ACC112 (cell line): ENCODE measurements around the gene EML4.

Experiments
- H2AFZ ChIP-seq: fragments of 200-600 bp; sonication (generic); one replicate; pipeline ENCODE4 v1.6.0; 2017; ENCODE audit warnings: antibody characterized with exemption, low read length; ENCODE audit not compliant: unreplicated experiment
- H3K27ac ChIP-seq: fragments of 200-600 bp; sonication (generic); 2 replicates; pipeline ENCODE4 v1.5.1; 2014; ENCODE audit warnings: low read depth, mild to moderate bottlenecking, antibody characterized with exemption, low read length, moderate library complexity
- H3K27me3 ChIP-seq: fragments of 200-600 bp; sonication (generic); 2 replicates; pipeline ENCODE4 v1.6.1; 2014; ENCODE audit warnings: mild to moderate bottlenecking, antibody characterized with exemption, low read length, moderate library complexity, mixed read lengths; ENCODE audit not compliant: insufficient read depth
- H3K36me3 ChIP-seq: fragments of 200-600 bp; sonication (generic); 2 replicates; pipeline ENCODE4 v1.6.1; 2016; ENCODE audit warnings: mild to moderate bottlenecking, antibody characterized with exemption, low read length, moderate library complexity, mixed read lengths; ENCODE audit not compliant: insufficient read depth
- H3K4me1 ChIP-seq: fragments of 200-600 bp; sonication (generic); one replicate; pipeline ENCODE4 v1.6.1; 2016; ENCODE audit warnings: low read length, mixed read lengths; ENCODE audit not compliant: insufficient read depth, unreplicated experiment, control insufficient read depth
- H3K4me3 ChIP-seq: fragments of 200-600 bp; sonication (generic); 2 replicates; pipeline ENCODE4 v1.5.1; 2014; ENCODE audit warnings: mild to moderate bottlenecking, low read depth, low read length
- H3K79me2 ChIP-seq: fragments of 200-600 bp; sonication (generic); one replicate; pipeline ENCODE4 v1.6.0; 2016; ENCODE audit warnings: low read length; ENCODE audit not compliant: control insufficient read depth, unreplicated experiment, insufficient read depth

EML4 gene

DNA sequence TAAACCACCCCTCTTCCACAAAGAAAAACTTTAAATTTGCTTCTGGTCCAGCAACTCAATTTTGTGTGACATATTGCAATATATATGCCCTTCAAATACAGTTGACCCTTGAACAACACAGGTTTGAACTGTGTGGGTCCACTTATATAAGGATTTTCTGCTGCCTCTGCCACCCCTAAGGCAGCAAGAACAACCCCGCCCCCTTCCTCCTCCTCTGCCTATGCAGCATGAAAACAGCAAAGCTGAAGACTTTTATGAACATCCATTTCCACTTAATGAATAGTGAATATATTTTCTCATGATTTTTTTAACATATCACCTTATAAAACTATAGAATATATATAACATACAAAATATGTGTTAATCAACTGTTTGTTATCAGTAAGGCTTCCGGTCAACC, 58.3 kb downstream of the EML4 start:
- H3K4me1 ChIP-seq, result peaks cover 18% of the 10 kb centered on the region
- no peak overlapping the region for H3K4me3 ChIP-seq
- H3K27ac ChIP-seq, result no peak overlapping the region
- peaks cover 46% of the 10 kb centered on the region for H3K79me2 ChIP-seq
- H3K27me3 ChIP-seq, result no peaks in the 10 kb centered on the region
- no peak overlapping the region for H2AFZ ChIP-seq
- H3K36me3 ChIP-seq, result no peaks in the 10 kb centered on the region

DNA sequence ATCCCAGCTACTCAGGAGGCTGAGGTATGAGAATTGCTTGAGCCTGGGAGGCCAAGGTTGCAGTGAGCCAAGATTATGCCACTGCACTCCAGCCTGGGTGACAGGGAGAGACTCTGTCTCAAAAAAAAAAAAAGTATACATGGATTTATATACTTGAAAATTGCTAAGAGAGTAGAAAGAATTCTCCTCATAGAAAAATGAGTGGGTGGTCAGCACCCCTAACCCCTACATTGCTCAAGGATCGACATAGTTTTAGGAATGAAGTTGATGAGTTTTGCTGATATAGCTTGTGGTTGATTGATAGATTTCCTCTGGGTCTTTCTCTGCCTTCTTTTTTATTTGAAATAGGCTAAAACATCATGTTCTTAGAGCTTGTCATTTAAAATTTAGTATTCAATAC, 58.9 kb downstream of the EML4 start:
- H3K27me3 ChIP-seq, result no peaks in the 10 kb centered on the region
- no peaks in the 10 kb centered on the region for H3K36me3 ChIP-seq
- H3K79me2 ChIP-seq, result peaks cover 41% of the 10 kb centered on the region
- no peak overlapping the region for H2AFZ ChIP-seq
- H3K4me3 ChIP-seq, result no peak overlapping the region
- peaks cover 14% of the 10 kb centered on the region for H3K4me1 ChIP-seq
- no peak overlapping the region for H3K27ac ChIP-seq

DNA sequence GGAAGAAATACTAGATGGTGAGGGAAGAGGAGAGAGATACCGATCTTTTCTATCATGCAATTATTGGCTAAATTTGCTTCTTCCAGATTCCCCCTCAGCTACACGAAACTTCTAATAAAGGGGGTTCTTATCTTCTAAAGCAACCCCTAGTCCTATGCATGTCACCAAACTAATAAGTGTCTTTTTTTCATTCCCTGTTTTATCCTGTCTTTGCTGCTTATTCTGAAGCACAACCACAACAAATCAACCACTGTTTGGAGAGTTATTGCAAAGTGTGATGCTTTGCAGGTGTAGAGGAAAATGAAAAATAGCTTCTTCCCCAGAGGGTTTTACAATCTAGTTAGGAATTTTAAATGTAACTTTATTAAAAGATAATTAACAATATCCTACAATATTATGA, 60.8 kb downstream of the EML4 start:
- Histone ChIP-seq H2AFZ (no peak overlapping the region), H3K4me3 (no peak overlapping the region), H3K27ac (no peak overlapping the region), H3K27me3 (no peaks in the 10 kb centered on the region), H3K4me1 (no peaks in the 10 kb centered on the region), H3K79me2 (peaks cover 31% of the 10 kb centered on the region), H3K36me3 (no peaks in the 10 kb centered on the region)

DNA sequence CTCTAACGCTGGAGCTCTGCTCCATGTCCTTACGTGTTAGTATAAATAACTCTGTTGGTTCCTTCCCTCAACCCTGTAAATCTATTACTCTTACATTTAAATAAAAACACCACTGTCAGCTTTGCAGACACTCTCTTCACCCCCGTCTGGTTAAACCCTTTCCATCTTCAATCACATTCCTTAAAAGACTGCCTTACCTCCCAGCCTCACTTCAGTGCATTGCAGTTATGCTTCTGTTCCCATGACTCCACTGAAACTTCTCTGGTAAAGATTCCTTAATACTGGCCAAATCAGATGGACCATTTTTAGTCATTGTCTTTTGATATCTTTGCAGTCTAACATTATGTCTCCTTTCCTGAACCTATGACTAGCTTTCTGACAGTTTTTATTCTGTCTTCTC, 61.7 kb downstream of the EML4 start:
- Histone ChIP-seq H3K27me3 (no peaks in the 10 kb centered on the region), H3K36me3 (no peaks in the 10 kb centered on the region), H3K27ac (no peak overlapping the region), H2AFZ (no peak overlapping the region), H3K4me1 (no peaks in the 10 kb centered on the region), H3K4me3 (no peak overlapping the region), H3K79me2 (peaks cover 30% of the 10 kb centered on the region)

DNA sequence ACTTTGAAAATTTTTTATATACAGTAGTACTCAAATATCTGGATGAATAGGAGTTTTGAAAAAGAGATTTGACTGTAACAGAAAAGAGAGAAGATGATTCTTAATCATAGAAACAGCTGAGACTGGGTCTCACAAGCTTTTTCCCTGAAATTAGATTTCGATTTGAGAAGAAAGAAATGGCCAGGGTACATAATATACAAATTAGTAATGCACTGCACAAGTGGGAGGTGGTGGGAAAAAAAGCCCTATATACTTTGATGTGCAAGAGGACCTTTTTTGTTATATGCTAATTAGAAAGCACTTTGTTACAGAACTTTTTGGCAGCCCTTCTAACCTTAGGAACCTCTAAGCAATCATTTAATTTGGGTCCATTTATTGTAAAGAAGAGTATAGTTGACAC, 62.9 kb downstream of the EML4 start:
- H2AFZ ChIP-seq, result no peak overlapping the region
- H3K4me1 ChIP-seq, result no peaks in the 10 kb centered on the region
- H3K27ac ChIP-seq, result no peak overlapping the region
- peaks cover 29% of the 10 kb centered on the region for H3K79me2 ChIP-seq
- no peaks in the 10 kb centered on the region for H3K36me3 ChIP-seq
- no peak overlapping the region for H3K4me3 ChIP-seq
- H3K27me3 ChIP-seq, result no peaks in the 10 kb centered on the region

DNA sequence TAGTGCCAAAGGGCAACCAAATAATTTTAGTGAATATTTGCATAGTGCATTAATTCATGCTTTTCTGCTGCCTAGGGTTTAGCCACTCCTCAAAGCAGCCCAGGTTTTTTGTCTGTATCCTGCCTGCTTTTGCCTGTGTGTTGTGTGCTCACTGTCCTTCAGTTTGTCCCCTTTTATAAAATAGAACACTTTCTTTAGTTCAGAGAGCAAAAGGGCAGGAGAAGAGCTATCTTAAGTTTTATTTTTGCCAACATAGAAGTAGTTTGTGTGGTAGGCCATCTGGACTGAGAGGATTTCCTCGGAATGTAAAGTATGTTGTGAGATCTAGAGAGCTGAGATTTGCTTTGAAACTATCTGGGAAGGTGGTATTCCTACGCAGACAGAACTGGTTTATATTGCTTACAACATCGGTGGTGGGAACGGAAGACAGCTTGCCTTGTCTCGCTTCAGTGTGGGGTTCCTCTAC, 64.9 kb downstream of the EML4 start:
- Histone ChIP-seq H3K36me3 (no peaks in the 10 kb centered on the region), H3K4me3 (no peak overlapping the region), H3K27me3 (no peaks in the 10 kb centered on the region), H3K79me2 (peaks cover 34% of the 10 kb centered on the region), H3K27ac (no peak overlapping the region), H2AFZ (no peak overlapping the region), H3K4me1 (no peaks in the 10 kb centered on the region)

DNA sequence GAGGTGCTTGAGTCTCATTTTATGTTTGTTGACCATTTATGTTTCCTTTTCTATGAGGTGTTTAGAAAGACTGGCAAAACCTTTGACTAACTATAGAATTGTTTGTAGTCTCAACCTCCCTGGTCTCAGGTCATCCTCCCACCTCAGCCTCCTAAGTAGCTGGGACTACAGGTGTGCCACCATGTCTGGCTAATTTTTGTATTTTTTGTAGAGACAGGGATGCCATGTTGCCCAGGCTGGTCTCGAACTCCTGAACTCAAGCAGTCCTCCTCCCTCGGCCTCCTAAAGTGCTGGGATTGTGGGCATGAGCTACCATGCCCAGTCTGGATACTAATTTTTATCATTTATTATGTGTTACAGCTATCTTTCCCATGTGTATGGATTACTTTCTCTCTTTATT, 67.8 kb downstream of the EML4 start:
- Histone ChIP-seq H3K4me1 (peaks cover 5% of the 10 kb centered on the region), H2AFZ (no peak overlapping the region), H3K27ac (no peak overlapping the region), H3K79me2 (peaks cover 39% of the 10 kb centered on the region), H3K4me3 (no peak overlapping the region), H3K27me3 (no peaks in the 10 kb centered on the region), H3K36me3 (no peaks in the 10 kb centered on the region)

DNA sequence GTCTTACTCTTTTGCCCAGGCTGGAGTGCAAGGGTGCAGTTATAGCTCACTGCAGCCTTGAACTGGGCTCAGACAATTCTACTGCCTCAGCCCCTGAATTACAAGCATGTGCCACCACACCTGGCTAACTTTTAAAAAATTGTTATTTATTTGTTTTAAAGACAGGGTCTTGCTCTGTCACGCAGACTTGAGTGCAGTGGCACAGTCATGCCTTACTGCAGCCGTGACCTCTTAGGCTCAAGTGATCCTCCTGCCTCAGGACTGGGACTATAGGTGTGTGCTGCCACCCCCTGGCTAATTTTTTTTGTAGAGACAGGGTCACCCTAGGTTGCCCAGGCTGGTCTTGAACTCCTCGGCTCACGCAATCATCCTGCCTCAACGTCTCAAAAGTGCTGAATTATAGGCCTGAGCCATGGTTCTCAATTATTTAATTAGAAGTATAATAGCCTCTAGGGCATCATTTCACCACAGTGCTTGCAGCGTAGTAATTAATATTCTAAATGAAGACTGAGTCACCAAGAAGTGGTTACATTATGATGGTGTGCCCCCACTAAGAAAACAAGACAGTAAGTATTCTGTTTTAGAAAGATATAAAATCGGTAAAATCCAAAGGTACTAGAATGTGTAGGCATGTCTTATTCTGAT, 69.6 kb downstream of the EML4 start:
- Histone ChIP-seq H3K4me1 (peaks cover 5% of the 10 kb centered on the region), H3K27me3 (no peaks in the 10 kb centered on the region), H2AFZ (no peak overlapping the region), H3K36me3 (no peaks in the 10 kb centered on the region), H3K79me2 (peaks cover 37% of the 10 kb centered on the region), H3K27ac (no peak overlapping the region), H3K4me3 (no peak overlapping the region)

DNA sequence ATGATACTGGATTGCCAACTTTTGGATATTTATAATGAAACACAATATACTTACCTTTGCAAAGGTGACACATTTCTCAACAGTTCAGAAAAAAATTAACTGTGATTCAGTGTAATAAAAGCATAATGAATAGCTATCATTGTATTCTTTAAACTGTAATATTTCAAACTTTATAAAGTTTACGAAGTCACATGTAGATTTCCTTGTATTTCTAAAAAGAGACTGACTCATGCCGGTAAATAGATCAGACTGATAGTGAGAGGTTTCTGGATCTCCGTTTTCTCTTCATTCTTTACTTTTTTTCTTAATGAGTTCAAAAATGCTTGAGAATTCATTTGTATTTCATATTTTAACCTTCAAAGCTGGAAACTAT, 70.1 kb downstream of the EML4 start:
- H2AFZ ChIP-seq, result no peak overlapping the region
- H3K36me3 ChIP-seq, result no peaks in the 10 kb centered on the region
- H3K27ac ChIP-seq, result no peak overlapping the region
- H3K4me3 ChIP-seq, result no peak overlapping the region
- H3K27me3 ChIP-seq, result no peaks in the 10 kb centered on the region
- peaks cover 5% of the 10 kb centered on the region for H3K4me1 ChIP-seq
- peaks cover 32% of the 10 kb centered on the region for H3K79me2 ChIP-seq

DNA sequence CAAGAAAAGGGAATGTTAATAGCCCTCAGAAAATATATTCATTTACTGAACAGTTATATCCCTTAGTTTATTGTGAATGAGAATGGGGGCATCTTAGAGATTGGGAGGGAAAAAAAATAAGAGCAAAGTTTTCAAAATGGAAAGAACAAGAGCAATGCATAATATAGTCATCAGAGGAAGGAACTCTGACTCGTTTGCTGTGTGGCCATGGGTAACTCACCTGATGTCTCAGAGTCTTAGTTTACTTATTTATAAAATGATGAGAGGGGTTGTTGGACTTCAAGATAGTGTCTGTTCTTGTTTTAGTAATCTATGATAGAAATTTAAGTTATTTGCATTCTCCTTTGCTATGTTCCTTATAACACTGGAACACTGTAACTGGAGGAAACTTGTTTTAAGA, 70.7 kb downstream of the EML4 start:
- H3K79me2 ChIP-seq, result peaks cover 35% of the 10 kb centered on the region
- peaks cover 5% of the 10 kb centered on the region for H3K4me1 ChIP-seq
- no peak overlapping the region for H2AFZ ChIP-seq
- no peak overlapping the region for H3K4me3 ChIP-seq
- H3K27me3 ChIP-seq, result no peaks in the 10 kb centered on the region
- no peak overlapping the region for H3K27ac ChIP-seq
- no peaks in the 10 kb centered on the region for H3K36me3 ChIP-seq

DNA sequence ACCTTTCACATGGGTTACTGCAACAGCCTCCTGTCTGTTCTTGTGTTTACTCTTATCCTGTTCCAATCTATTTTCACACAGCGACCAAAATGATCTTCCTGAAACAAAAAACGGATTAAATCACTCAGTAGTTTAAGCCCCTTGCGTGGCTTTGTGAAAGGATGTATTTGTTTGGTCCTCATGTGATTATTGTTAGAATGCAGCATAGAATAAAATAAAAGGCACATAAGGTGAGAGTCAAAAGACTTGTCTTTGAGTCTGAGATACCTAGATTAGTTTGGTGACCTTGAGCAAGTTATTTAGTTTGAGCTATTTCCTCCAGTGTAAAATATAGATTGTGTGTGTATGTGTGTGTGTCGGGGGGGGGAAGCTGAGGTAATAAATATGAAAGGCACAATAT, 72.4 kb downstream of the EML4 start:
- no peak overlapping the region for H2AFZ ChIP-seq
- H3K79me2 ChIP-seq, result peaks cover 30% of the 10 kb centered on the region
- H3K4me1 ChIP-seq, result peaks cover 5% of the 10 kb centered on the region
- H3K27me3 ChIP-seq, result no peaks in the 10 kb centered on the region
- H3K36me3 ChIP-seq, result peaks cover 10% of the 10 kb centered on the region
- no peak overlapping the region for H3K4me3 ChIP-seq
- no peak overlapping the region for H3K27ac ChIP-seq
